Measurements from ENCODE around the gene LTC4S. TPM values are rescaled to one million over a fixed set of nuclear protein-coding genes. Genes with fewer than 3 reads are reported as not detected.

LTC4S gene
- total RNA-seq, 1 donor from 2014 or later = 22.6 TPM

DNA sequence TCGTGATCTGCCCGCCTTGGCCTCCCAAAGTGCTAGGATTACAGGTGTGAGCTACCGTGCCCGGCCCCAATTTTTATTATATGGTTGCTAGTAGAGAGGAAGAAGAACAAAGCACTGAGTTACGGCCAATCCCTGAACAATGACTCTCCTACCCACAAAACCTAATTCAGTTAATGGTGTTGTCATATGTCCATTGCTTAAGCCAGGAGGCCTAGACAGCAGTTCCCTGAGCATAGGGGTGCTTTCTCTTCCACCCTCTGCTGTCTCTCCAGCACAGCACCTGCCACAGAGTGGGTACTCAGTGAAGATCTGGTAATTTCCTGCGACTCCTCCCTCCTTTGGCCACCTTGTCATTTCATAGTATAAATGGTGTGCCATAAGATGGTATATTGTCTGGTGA is 21.4 kb upstream of the LTC4S start:
- no peaks in the 10 kb centered on the region for H3K9me3 ChIP-seq
- DNase-seq (no peak), ATAC-seq (peak; percentile 16)
- no peaks in the 10 kb centered on the region for H3K27me3 ChIP-seq
- no peak overlapping the region for H3K27ac ChIP-seq
- intact Hi-C loops (cut with DNase I) = no loop called here
- H3K4me1 ChIP-seq = no peaks in the 10 kb centered on the region
- TF ChIP-seq, protein P1, sequence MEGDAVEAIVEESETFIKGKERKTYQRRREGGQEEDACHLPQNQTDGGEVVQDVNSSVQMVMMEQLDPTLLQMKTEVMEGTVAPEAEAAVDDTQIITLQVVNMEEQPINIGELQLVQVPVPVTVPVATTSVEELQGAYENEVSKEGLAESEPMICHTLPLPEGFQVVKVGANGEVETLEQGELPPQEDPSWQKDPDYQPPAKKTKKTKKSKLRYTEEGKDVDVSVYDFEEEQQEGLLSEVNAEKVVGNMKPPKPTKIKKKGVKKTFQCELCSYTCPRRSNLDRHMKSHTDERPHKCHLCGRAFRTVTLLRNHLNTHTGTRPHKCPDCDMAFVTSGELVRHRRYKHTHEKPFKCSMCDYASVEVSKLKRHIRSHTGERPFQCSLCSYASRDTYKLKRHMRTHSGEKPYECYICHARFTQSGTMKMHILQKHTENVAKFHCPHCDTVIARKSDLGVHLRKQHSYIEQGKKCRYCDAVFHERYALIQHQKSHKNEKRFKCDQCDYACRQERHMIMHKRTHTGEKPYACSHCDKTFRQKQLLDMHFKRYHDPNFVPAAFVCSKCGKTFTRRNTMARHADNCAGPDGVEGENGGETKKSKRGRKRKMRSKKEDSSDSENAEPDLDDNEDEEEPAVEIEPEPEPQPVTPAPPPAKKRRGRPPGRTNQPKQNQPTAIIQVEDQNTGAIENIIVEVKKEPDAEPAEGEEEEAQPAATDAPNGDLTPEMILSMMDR (IDR thresholded peaks at IDR 0.05) = no peak
- H3K36me3 ChIP-seq = peaks cover 97% of the 10 kb centered on the region
- H3K4me3 ChIP-seq = no peak overlapping the region

DNA sequence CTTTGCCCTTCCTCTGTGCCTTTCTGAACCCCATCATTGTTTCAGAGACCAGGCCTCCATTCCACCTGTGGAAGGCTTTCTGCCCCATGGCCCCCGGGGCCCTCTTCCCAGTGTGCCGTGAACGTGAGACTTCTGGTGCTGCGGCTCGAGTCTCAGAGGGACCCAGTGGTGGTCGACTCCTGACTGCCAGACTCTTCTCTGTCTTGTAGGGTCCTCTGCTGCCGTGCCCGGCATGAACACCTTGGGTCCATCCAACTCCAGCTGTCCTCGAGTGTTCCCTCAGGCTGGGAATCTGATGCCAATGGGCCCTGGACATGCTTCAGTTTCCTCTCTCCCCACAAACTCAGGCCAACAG is 20.1 kb upstream of the LTC4S start:
- Histone ChIP-seq H3K4me3 (no peak overlapping the region), H3K9me3 (no peaks in the 10 kb centered on the region), H3K27me3 (no peaks in the 10 kb centered on the region), H3K27ac (no peak overlapping the region), H3K4me1 (no peaks in the 10 kb centered on the region), H3K36me3 (peaks cover 95% of the 10 kb centered on the region)
- DNase-seq (no peak), ATAC-seq (no peak)
- intact Hi-C loops (cut with DNase I) = no loop called here
- TF ChIP-seq, protein P1 (IDR thresholded peaks at IDR 0.05) = no peak

DNA sequence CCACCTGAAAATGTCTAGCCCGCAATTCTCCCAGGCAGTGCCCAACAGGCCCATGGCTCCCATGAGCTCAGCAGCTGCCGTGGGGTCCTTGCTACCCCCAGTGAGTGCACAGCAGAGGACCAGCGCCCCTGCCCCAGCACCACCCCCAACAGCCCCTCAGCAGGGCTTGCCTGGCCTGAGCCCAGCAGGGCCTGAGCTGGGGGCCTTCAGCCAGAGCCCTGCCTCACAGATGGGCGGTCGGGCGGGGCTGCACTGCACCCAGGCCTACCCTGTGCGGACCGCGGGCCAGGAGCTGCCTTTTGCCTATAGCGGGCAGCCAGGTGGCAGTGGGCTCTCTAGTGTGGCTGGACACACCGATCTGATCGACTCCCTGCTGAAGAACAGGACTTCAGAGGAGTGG is 19.3 kb upstream of the LTC4S start:
- Histone ChIP-seq H3K4me1 (no peaks in the 10 kb centered on the region), H3K4me3 (no peak overlapping the region), H3K27ac (no peak overlapping the region), H3K9me3 (no peaks in the 10 kb centered on the region), H3K27me3 (no peaks in the 10 kb centered on the region), H3K36me3 (peaks cover 87% of the 10 kb centered on the region)
- DNase-seq (no peak), ATAC-seq (peak; percentile 13)
- intact Hi-C loops (cut with DNase I) = no loop called here
- TF ChIP-seq, protein P1 (IDR thresholded peaks at IDR 0.05) = no peak

DNA sequence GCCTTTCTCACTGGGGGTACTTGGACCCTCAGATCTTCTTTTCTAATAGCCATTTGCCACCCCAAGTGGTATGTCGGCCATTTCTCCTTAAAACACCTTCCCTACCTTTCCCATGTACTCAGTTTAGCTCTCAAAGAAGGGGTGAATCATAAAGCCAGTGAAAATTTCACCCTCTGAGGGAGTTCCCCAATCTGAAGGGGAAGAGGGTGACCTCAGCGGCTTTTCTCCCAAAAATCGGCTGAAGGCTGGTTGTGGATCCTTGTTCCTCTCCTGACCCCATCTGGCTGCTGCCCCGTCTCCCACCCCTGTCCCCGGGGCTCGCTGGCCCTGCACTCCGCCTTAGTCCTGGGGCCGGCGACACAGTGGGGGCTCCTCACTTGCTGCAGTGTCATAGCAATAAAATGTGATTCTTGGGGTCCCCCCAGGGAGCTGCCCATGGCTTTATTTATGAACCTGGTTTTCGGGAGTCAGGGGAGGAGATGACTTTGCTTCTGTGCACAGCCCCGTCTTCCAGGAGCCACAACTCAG is 17.3 kb upstream of the LTC4S start:
- TF ChIP-seq, protein P1 (IDR thresholded peaks at IDR 0.05) = no peak
- H3K27ac ChIP-seq = no peak overlapping the region
- peak; percentile 8 for ATAC-seq
- H3K36me3 ChIP-seq = peaks cover 67% of the 10 kb centered on the region
- peaks cover 5% of the 10 kb centered on the region for H3K4me1 ChIP-seq
- no peaks in the 10 kb centered on the region for H3K9me3 ChIP-seq
- DNase-seq = no peak
- intact Hi-C loops (cut with DNase I) = no loop called here
- no peak overlapping the region for H3K4me3 ChIP-seq
- H3K27me3 ChIP-seq = no peaks in the 10 kb centered on the region

DNA sequence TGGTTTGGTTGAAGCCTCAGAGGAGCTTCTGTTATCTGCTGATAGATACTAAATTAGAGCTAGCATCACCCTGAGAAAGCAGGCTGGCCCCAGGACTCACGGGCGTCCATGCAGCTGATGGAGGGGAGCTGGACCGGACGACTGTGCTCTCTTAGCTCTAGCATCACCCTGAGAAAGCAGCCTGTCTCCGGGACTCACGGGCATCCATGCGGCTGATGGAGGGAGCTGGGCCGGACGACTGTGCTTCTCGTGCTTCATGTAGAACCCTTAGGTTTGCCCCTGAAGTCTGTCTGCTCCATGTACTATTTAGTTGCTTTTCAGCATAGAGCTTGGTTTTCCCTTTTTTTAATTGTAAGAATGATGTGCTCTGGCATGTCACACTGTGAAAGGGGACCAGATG is 16.3 kb upstream of the LTC4S start:
- no peaks in the 10 kb centered on the region for H3K27me3 ChIP-seq

More for the DNA sequence above, 16.3 kb upstream of the LTC4S start:
- TF ChIP-seq, protein P1 (IDR thresholded peaks at IDR 0.05) = no peak
- DNase-seq (no peak), ATAC-seq (no peak)
- intact Hi-C loops (cut with DNase I) = no loop called here
- no peaks in the 10 kb centered on the region for H3K9me3 ChIP-seq
- peaks cover 57% of the 10 kb centered on the region for H3K36me3 ChIP-seq
- H3K4me1 ChIP-seq = peaks cover 5% of the 10 kb centered on the region
- no peak overlapping the region for H3K4me3 ChIP-seq
- H3K27ac ChIP-seq = no peak overlapping the region

Data from upper lobe of right lung (tissue), 1 donor.